ENCODE results near the gene CDC42BPB.

- TF ChIP-seq POLR2A (IDR thresholded peaks at IDR 0.05) (no peak), CTCF (IDR thresholded peaks at IDR 0.05) (no peak)
Measured at GRCh38 chr14:102952276-102952675, 105.1 kb downstream of the CDC42BPB start.

Measured in Peyer's patch (tissue), 4 donors.